ENCODE results near the gene TRPC4AP. TPM values are rescaled to one million over a fixed set of nuclear protein-coding genes. Genes with fewer than 3 reads are reported as not detected.

TRPC4AP gene
- total RNA-seq, 3 donors from 2014 or later (not counting 1 experiment from before 2014, with no cell fraction given): 72.3 to 79.0 (median 74.4) TPM

DNA sequence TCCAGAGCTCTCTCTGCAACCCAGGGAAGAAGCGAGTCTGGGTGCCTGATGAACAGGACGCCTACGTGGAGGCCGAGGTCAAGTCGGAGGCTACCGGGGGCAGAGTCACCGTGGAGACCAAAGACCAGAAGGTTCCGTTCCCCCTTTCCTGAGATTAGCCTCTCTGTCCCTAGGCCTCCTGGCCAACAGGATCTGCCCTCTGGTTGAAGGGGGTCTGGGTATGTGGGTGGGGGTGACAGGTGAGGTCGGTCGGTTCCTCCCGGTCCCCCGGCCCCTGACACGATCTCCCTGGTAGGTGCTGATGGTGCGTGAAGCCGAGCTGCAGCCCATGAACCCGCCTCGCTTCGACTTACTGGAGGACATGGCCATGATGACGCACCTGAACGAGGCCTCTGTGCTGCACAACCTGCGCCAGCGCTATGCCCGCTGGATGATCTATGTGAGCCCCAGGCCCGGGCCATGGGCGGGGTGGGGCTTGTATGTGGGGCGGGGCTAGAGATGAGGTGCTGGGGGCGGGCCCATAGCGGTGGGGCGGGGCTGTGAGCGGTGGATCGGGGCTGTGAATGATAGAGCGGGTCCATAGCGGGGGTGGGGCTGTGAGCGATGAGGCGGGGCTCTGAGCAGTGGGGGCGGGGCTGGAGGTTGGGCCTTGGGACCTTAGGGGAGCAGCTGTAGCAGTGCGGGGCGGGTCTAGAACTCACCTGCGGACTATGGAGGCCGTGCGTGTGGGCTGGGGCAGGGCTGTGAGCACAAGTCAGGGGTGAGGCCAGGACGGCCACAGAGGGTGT lies 113.0 kb downstream of the TRPC4AP start:
- H3K36me3 ChIP-seq (ENCODE audit: control insufficient read depth, insufficient read depth, low read length): no peaks in the 10 kb centered on the region
- no peaks in the 10 kb centered on the region for H3K9me3 ChIP-seq (ENCODE audit: control insufficient read depth, insufficient read depth, low read length)
- ATAC-seq (no peak), DNase-seq (no peak)
- intact Hi-C loops (cut with micrococcal nuclease): no loop called here
- H3K4me3 Mint-ChIP-seq: no peak overlapping the region
- WGBS (ENCODE audit: insufficient coverage): 85% methylated on average over 42 of the region's 42 CpGs
- H3K9me3 Mint-ChIP-seq: no peaks in the 10 kb centered on the region
- no peak overlapping the region for H3K27ac Mint-ChIP-seq
- H3K36me3 Mint-ChIP-seq: no peaks in the 10 kb centered on the region
- H3K27ac ChIP-seq (ENCODE audit: low read length): no peak overlapping the region
- H3K4me1 ChIP-seq (ENCODE audit: control insufficient read depth, insufficient read depth, low read length): no peaks in the 10 kb centered on the region
- TF ChIP-seq CTCF (IDR thresholded peaks at IDR 0.05): no peak
- H3K27me3 ChIP-seq (ENCODE audit: control insufficient read depth, insufficient read depth, low read length): no peaks in the 10 kb centered on the region
- no peaks in the 10 kb centered on the region for H3K4me1 Mint-ChIP-seq
- peaks cover 11 to 18% of the 10 kb centered on the region in 2 donors for H3K27me3 Mint-ChIP-seq (ENCODE audit: low read depth in 2 of 2)
- no peak overlapping the region for H3K4me3 ChIP-seq (ENCODE audit: low read length)

DNA sequence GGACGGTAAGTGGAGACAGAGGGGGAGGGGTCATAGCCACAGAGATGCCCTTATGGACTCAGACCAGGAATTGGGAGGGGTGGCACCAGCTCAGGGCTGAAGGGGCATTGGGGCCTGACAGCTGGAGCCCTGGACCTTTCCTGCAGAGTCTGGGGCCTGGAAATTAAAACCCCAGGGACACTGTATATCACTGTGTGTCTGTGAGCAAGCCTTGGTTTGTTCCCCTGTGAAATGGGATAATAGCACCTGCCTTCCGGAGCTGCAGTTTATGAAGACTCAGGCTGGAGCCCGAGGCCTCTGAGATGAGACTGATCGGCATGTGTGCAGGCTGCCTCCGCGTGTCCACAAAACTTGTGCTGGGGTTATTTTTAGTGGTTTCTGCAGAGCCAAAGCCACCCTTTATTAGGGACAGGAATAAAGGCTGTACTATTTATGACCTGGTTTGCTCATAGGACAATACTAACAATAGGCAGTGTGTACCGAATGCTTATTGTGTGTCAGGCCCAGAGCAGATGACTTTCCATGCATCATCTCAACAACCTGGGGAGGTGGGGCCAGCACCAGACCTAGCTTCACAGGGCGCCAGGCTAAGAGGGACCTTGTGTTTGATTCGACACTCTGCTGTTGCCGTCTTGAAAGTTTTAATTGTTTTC lies 114.4 kb downstream of the TRPC4AP start:
- H3K36me3 ChIP-seq (ENCODE audit: control insufficient read depth, insufficient read depth, low read length): no peaks in the 10 kb centered on the region
- Mint-ChIP-seq H3K4me3 (no peak overlapping the region), H3K4me1 (no peaks in the 10 kb centered on the region), H3K27ac (no peak overlapping the region), H3K36me3 (no peaks in the 10 kb centered on the region), H3K9me3 (no peaks in the 10 kb centered on the region), H3K27me3 (ENCODE audit: low read depth in 2 of 2) (peaks cover 9 to 10% of the 10 kb centered on the region in 2 donors)
- 88% methylated on average over 10 of the region's 10 CpGs for WGBS (ENCODE audit: insufficient coverage)
- DNase-seq (no peak), ATAC-seq (no peak)
- intact Hi-C loops (cut with micrococcal nuclease): no loop called here
- no peak overlapping the region for H3K4me3 ChIP-seq (ENCODE audit: low read length)
- no peak for TF ChIP-seq CTCF (IDR thresholded peaks at IDR 0.05)
- no peak overlapping the region for H3K27ac ChIP-seq (ENCODE audit: low read length)
- H3K9me3 ChIP-seq (ENCODE audit: control insufficient read depth, insufficient read depth, low read length): no peaks in the 10 kb centered on the region
- H3K4me1 ChIP-seq (ENCODE audit: control insufficient read depth, insufficient read depth, low read length): no peaks in the 10 kb centered on the region
- no peaks in the 10 kb centered on the region for H3K27me3 ChIP-seq (ENCODE audit: control insufficient read depth, insufficient read depth, low read length)

DNA sequence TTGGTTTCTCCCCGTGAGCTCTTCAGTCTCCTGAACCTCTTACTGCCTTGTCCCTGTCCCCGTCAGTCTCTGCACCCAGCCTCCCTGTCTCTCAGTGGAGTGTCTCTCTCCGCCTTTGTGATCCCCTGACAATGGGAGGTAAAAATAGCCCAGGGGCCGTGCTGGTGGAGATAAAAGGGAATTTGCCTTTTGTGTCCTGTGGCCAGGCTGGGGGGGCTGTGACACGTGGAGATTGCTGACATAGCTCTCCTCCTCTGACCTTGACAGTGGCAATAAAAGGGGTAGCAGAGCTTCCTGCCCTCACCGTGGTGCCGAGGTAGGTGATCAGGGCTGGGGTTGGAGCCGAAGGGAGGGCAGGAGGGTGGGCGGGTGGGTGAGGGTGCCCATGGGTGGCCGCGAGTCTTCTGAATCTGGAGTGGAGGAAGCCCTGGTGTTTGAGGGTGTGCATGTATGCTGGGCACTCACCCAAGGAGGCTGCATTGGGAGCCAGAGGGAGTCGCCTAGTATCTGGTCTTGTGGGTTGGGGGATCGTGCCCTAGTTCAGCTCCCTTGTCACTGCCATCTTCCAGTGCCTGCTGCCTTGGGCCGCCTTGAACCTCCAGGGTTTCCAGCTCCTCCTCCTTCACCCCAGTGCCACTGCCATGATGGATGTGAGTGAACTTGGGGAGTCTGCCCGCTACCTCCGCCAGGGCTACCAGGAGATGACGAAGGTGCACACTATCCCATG lies 115.1 kb downstream of the TRPC4AP start:
- H3K4me3 Mint-ChIP-seq: no peak overlapping the region
- no peaks in the 10 kb centered on the region for H3K36me3 ChIP-seq (ENCODE audit: control insufficient read depth, insufficient read depth, low read length)
- intact Hi-C loops (cut with micrococcal nuclease): no loop called here
- H3K27me3 ChIP-seq (ENCODE audit: control insufficient read depth, insufficient read depth, low read length): no peaks in the 10 kb centered on the region
- no peaks in the 10 kb centered on the region for H3K4me1 ChIP-seq (ENCODE audit: control insufficient read depth, insufficient read depth, low read length)
- H3K4me1 Mint-ChIP-seq: no peaks in the 10 kb centered on the region
- no peak overlapping the region for H3K4me3 ChIP-seq (ENCODE audit: low read length)
- no peak overlapping the region for H3K27ac ChIP-seq (ENCODE audit: low read length)
- H3K27me3 Mint-ChIP-seq (ENCODE audit: low read depth in 2 of 2): peaks cover 2 to 10% of the 10 kb centered on the region in 2 donors
- ATAC-seq: no peak
- DNase-seq: no peak
- TF ChIP-seq CTCF (IDR thresholded peaks at IDR 0.05): no peak
- 64% methylated on average over 16 of the region's 17 CpGs for WGBS (ENCODE audit: insufficient coverage)
- no peaks in the 10 kb centered on the region for H3K9me3 Mint-ChIP-seq
- no peak overlapping the region for H3K27ac Mint-ChIP-seq
- H3K36me3 Mint-ChIP-seq: no peaks in the 10 kb centered on the region
- no peaks in the 10 kb centered on the region for H3K9me3 ChIP-seq (ENCODE audit: control insufficient read depth, insufficient read depth, low read length)
